Liver (tissue), 9 donors: ENCODE data around the gene CLBA1. TPM values are rescaled to one million over a fixed set of nuclear protein-coding genes. Genes with fewer than 3 reads are reported as not detected.

Source experiments
- DNase-seq: peaks from one replicate; pipeline ENCODE4 v3.0.0-alpha.2; 2017; ENCODE audit warnings: low spot score
- H3K27ac ChIP-seq, 2 donors: one replicate each; pipeline ENCODE4 v1.7.0; 2013; ENCODE audit warnings: inconsistent platforms in 2 of 2, low read length in 2 of 2, control low read depth in 1 of 2, low read depth in 1 of 2, mild to moderate bottlenecking in 1 of 2
- H3K27me3 ChIP-seq, 4 donors: one replicate each; pipeline versions ENCODE4 v1.6.1 to v1.7.0; 2013; ENCODE audit warnings: low read length in 3 of 4, inconsistent platforms in 1 of 4, mild to moderate bottlenecking in 1 of 4, moderate library complexity in 1 of 4; ENCODE audit not compliant: control insufficient read depth in 4 of 4, insufficient read depth in 4 of 4
- H3K36me3 ChIP-seq, 4 donors: one replicate each; pipeline versions ENCODE4 v1.6.1 to v1.7.0; 2013; ENCODE audit warnings: low read length in 3 of 4, mild to moderate bottlenecking in 3 of 4, low read depth in 1 of 4, moderate library complexity in 1 of 4; ENCODE audit not compliant: control insufficient read depth in 4 of 4, insufficient read depth in 3 of 4
- H3K4me1 ChIP-seq, 4 donors: one replicate each; pipeline versions ENCODE4 v1.6.1 to v1.7.0; 2013; ENCODE audit warnings: low read length in 3 of 4, mild to moderate bottlenecking in 3 of 4, moderate library complexity in 1 of 4; ENCODE audit not compliant: control insufficient read depth in 4 of 4, insufficient read depth in 4 of 4
- H3K4me3 ChIP-seq, 3 donors: one replicate each; pipeline versions ENCODE4 v1.6.1 to v1.7.0; 2013; ENCODE audit warnings: low read length in 3 of 3, control low read depth in 1 of 3, low read depth in 1 of 3, mild to moderate bottlenecking in 1 of 3
- H3K9ac ChIP-seq, 2 donors: one replicate each; pipeline ENCODE4 v1.7.0; 2013; ENCODE audit warnings: low read length in 2 of 2, mild to moderate bottlenecking in 2 of 2, moderate library complexity in 2 of 2, control low read depth in 1 of 2, low read depth in 1 of 2
- H3K9me3 ChIP-seq, 4 donors: one replicate each; pipeline versions ENCODE4 v1.6.1 to v1.7.0; 2013; ENCODE audit warnings: low read length in 3 of 4; ENCODE audit not compliant: control insufficient read depth in 4 of 4
- EGR1 ChIP-seq, 2 donors: IDR thresholded peaks; 2 replicates each; pipeline ENCODE4 v1.6.1; 2016 to 2018; ENCODE audit warnings: antibody characterized with exemption in 2 of 2, low read depth in 2 of 2
- FOXA1 ChIP-seq: IDR thresholded peaks from 2 replicates; pipeline ENCODE4 v1.6.1; 2016; ENCODE audit warnings: antibody characterized with exemption
- FOXA2 ChIP-seq: IDR thresholded peaks from 2 replicates; pipeline ENCODE4 v1.6.1; 2016; ENCODE audit warnings: antibody characterized with exemption
- GABPA ChIP-seq, 2 donors: IDR thresholded peaks in 1 of 2; conservative IDR thresholded peaks in 1 of 2; 2 replicates each; pipeline ENCODE4 v1.6.1; 2016; ENCODE audit warnings: antibody characterized with exemption in 2 of 2, mild to moderate bottlenecking in 1 of 2, moderate library complexity in 1 of 2
- HNF4A ChIP-seq, 2 donors: conservative IDR thresholded peaks; 2 replicates each; pipeline ENCODE4 v1.6.1; 2016; ENCODE audit warnings: antibody characterized with exemption in 2 of 2, mild to moderate bottlenecking in 2 of 2
- JUND ChIP-seq, 2 donors: IDR thresholded peaks; 2 replicates each; pipeline ENCODE4 v1.6.1; 2016; ENCODE audit warnings: antibody characterized with exemption in 2 of 2
- NR2F2 ChIP-seq: IDR thresholded peaks from 2 replicates; pipeline ENCODE4 v1.6.1; 2016; ENCODE audit warnings: antibody characterized with exemption
- RAD21 ChIP-seq, 2 donors: IDR thresholded peaks; 2 replicates each; pipeline ENCODE4 v1.6.1; 2016; ENCODE audit warnings: antibody characterized with exemption in 2 of 2, mild to moderate bottlenecking in 2 of 2
- RXRA ChIP-seq, 2 donors: IDR thresholded peaks; 2 replicates each; pipeline ENCODE4 v1.6.1; 2017 to 2018; ENCODE audit warnings: antibody characterized with exemption in 2 of 2, mild to moderate bottlenecking in 1 of 2
- SP1 ChIP-seq: IDR thresholded peaks from 2 replicates; pipeline ENCODE4 v1.6.1; 2018; ENCODE audit warnings: antibody characterized with exemption, mild to moderate bottlenecking
- TAF1 ChIP-seq: conservative IDR thresholded peaks from 2 replicates; pipeline ENCODE4 v1.6.1; 2016; ENCODE audit warnings: antibody characterized with exemption, mild to moderate bottlenecking
- YY1 ChIP-seq: IDR thresholded peaks from 2 replicates; pipeline ENCODE4 v1.6.1; 2016; ENCODE audit warnings: antibody characterized with exemption, mild to moderate bottlenecking
- WGBS: extraction: QIAGEN DNeasy Blood & Tissue Kit; methylation state at CpG from one replicate; pipeline ENCODE4 v1.1.7; 2013; 5-methylcytosine and 5-hydroxymethylcytosine counted together
- polyA plus RNA-seq, 2 donors: library from polyadenylated mRNA; stranded (reverse) in 1 of 2; unstranded in 1 of 2; fragments of 200-250 nt in 1 of 2; fragments of >200 nt in 1 of 2; fragmentation: Nextera tagmentation in 1 of 2; extraction: Ambion mirVana in 1 of 2; gene quantifications; one replicate each; pipeline versions ENCODE4 v1.2.1 to v1.2.3, GENCODE V29; 2013 to 2015
- total RNA-seq, 2 donors: library from RNA; depleted of rRNA; stranded (reverse); fragments of >200 nt; gene quantifications; one replicate each; pipeline ENCODE4 v1.2.3, GENCODE V29; 2014
- TF ChIP-seq, protein P1 (sequence below): fragments of 150-350 bp; IDR thresholded peaks from 2 replicates; pipeline ENCODE4 v1.5.1; 2017; ENCODE audit warnings: improper control_type of control experiment, low read depth, low read length; ENCODE audit not compliant: missing input control
- TF ChIP-seq, protein P2 (sequence below): IDR thresholded peaks from 2 replicates; pipeline ENCODE4 v1.6.1; 2016; ENCODE audit warnings: antibody characterized with exemption, mild to moderate bottlenecking
- TF ChIP-seq, protein P3 (sequence below): IDR thresholded peaks from 2 replicates; pipeline ENCODE4 v1.6.1; 2016; ENCODE audit warnings: antibody characterized with exemption
- TF ChIP-seq, protein P4 (sequence below): IDR thresholded peaks from 2 replicates; pipeline ENCODE4 v1.6.1; 2016; ENCODE audit warnings: antibody characterized with exemption
- donor health status: healthy.
- donor health status: healthy.
- donor health status: healthy.
- donor health status: healthy.
- donor health status: healthy.

Gene CLBA1
- total and polyA plus RNA-seq, 4 donors = 0.98 to 3.9 (median 2.3) TPM

DNA sequence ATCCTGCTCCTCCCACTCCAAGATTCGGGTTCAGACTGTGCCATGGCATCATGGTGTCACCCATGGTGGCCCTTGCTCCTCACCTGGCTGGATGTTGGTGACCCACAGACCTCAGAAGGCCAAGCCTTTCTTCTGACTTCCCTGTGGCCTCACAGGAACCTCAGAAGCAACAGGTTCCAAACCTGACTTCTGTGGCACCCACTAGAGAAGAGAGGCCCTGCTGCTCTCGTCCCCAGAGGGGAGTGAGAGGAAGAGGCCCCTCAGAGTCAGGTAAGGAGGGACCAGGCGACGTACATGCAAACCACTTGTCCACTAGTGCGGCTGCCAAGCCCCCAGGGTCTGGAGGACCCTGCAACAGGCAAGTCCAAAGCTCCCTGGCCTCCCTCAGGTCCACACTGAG, 10.4 kb downstream of the CLBA1 start:
- Histone ChIP-seq H3K9me3 (no peaks in the 10 kb centered on the region), H3K36me3 (peaks cover 0 to 10% (median 3%) of the 10 kb centered on the region in 4 donors), H3K4me3 (no peak overlapping the region), H3K9ac (no peak overlapping the region), H3K4me1 (no peaks in the 10 kb centered on the region), H3K27me3 (no peaks in the 10 kb centered on the region), H3K27ac (no peak overlapping the region)
- 94% methylated on average over 5 of the region's 5 CpGs for WGBS
- TF ChIP-seq, protein P1, sequence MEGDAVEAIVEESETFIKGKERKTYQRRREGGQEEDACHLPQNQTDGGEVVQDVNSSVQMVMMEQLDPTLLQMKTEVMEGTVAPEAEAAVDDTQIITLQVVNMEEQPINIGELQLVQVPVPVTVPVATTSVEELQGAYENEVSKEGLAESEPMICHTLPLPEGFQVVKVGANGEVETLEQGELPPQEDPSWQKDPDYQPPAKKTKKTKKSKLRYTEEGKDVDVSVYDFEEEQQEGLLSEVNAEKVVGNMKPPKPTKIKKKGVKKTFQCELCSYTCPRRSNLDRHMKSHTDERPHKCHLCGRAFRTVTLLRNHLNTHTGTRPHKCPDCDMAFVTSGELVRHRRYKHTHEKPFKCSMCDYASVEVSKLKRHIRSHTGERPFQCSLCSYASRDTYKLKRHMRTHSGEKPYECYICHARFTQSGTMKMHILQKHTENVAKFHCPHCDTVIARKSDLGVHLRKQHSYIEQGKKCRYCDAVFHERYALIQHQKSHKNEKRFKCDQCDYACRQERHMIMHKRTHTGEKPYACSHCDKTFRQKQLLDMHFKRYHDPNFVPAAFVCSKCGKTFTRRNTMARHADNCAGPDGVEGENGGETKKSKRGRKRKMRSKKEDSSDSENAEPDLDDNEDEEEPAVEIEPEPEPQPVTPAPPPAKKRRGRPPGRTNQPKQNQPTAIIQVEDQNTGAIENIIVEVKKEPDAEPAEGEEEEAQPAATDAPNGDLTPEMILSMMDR = no peak
- TF ChIP-seq HNF4A (conservative IDR thresholded peaks at IDR 0.05) (no peak), SP1 (no peak), RXRA (IDR thresholded peaks at IDR 0.05) (no peak), YY1 (no peak), GABPA (IDR thresholded peaks at IDR 0.05 in 1 of 2, conservative IDR thresholded peaks at IDR 0.05 in 1 of 2) (no peak), NR2F2 (no peak), FOXA1 (no peak), TAF1 (no peak), FOXA2 (no peak), EGR1 (IDR thresholded peaks at IDR 0.05; ENCODE audit: low read depth in 2 of 2) (no peak), JUND (IDR thresholded peaks at IDR 0.05) (no peak)
- TF ChIP-seq, protein P2, sequence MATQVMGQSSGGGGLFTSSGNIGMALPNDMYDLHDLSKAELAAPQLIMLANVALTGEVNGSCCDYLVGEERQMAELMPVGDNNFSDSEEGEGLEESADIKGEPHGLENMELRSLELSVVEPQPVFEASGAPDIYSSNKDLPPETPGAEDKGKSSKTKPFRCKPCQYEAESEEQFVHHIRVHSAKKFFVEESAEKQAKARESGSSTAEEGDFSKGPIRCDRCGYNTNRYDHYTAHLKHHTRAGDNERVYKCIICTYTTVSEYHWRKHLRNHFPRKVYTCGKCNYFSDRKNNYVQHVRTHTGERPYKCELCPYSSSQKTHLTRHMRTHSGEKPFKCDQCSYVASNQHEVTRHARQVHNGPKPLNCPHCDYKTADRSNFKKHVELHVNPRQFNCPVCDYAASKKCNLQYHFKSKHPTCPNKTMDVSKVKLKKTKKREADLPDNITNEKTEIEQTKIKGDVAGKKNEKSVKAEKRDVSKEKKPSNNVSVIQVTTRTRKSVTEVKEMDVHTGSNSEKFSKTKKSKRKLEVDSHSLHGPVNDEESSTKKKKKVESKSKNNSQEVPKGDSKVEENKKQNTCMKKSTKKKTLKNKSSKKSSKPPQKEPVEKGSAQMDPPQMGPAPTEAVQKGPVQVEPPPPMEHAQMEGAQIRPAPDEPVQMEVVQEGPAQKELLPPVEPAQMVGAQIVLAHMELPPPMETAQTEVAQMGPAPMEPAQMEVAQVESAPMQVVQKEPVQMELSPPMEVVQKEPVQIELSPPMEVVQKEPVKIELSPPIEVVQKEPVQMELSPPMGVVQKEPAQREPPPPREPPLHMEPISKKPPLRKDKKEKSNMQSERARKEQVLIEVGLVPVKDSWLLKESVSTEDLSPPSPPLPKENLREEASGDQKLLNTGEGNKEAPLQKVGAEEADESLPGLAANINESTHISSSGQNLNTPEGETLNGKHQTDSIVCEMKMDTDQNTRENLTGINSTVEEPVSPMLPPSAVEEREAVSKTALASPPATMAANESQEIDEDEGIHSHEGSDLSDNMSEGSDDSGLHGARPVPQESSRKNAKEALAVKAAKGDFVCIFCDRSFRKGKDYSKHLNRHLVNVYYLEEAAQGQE = no peak
- TF ChIP-seq, protein P3, sequence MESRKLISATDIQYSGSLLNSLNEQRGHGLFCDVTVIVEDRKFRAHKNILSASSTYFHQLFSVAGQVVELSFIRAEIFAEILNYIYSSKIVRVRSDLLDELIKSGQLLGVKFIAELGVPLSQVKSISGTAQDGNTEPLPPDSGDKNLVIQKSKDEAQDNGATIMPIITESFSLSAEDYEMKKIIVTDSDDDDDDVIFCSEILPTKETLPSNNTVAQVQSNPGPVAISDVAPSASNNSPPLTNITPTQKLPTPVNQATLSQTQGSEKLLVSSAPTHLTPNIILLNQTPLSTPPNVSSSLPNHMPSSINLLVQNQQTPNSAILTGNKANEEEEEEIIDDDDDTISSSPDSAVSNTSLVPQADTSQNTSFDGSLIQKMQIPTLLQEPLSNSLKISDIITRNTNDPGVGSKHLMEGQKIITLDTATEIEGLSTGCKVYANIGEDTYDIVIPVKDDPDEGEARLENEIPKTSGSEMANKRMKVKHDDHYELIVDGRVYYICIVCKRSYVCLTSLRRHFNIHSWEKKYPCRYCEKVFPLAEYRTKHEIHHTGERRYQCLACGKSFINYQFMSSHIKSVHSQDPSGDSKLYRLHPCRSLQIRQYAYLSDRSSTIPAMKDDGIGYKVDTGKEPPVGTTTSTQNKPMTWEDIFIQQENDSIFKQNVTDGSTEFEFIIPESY = no peak
- no peak for DNase-seq

DNA sequence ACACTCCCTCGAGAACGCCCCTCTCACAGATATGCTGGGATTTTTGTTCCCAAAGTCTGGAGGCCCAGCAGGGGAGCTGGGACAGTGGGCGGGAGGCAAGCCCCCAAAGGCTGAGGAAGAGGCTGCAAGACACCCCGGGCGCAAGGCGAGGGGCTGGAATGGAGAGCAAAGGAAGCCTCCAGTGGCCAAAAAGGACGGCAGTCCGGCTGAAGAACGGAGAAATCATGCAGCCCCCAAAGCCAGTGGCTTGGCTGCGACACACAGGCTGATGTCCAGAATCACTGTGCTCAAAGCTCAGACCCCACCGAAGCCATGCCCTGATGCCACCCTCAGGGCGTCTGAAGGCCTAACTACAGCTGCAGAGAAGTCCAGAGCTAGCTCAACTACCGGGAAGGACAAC, 10.9 kb downstream of the CLBA1 start:
- DNase-seq = no peak
- Histone ChIP-seq H3K4me3 (no peak overlapping the region), H3K27ac (no peak overlapping the region), H3K36me3 (peaks cover 0 to 9% (median 3%) of the 10 kb centered on the region in 4 donors), H3K9me3 (no peaks in the 10 kb centered on the region), H3K9ac (no peak overlapping the region), H3K27me3 (no peaks in the 10 kb centered on the region), H3K4me1 (no peaks in the 10 kb centered on the region)
- TF ChIP-seq, protein P4, sequence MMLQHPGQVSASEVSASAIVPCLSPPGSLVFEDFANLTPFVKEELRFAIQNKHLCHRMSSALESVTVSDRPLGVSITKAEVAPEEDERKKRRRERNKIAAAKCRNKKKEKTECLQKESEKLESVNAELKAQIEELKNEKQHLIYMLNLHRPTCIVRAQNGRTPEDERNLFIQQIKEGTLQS = no peak
- TF ChIP-seq GABPA (IDR thresholded peaks at IDR 0.05 in 1 of 2, conservative IDR thresholded peaks at IDR 0.05 in 1 of 2) (no peak), HNF4A (conservative IDR thresholded peaks at IDR 0.05) (no peak), FOXA2 (no peak), NR2F2 (no peak), FOXA1 (no peak), YY1 (no peak), RAD21 (IDR thresholded peaks at IDR 0.05) (no peak), EGR1 (IDR thresholded peaks at IDR 0.05; ENCODE audit: low read depth in 2 of 2) (no peak)
- TF ChIP-seq, protein P2 = no peak
- WGBS = 94% methylated on average over 13 of the region's 13 CpGs
